H9 (cell line): ENCODE data around the gene RNPS1. TPM values are rescaled to one million over a fixed set of nuclear protein-coding genes. Genes with fewer than 3 reads are reported as not detected.

Experiments used
- DNase-seq: peaks from one replicate; pipeline ENCODE4 v3.0.0-alpha.2; 2017
- H2AFZ ChIP-seq: one replicate; pipeline ENCODE4 v1.6.1; 2013; ENCODE audit warnings: mild to moderate bottlenecking, low read length, control low read depth, moderate library complexity
- H2AK5ac ChIP-seq: 2 replicates; pipeline ENCODE4 v1.6.1; 2013; ENCODE audit warnings: low read length, control low read depth, mixed read lengths; ENCODE audit not compliant: insufficient read length
- H2BK120ac ChIP-seq: one replicate; pipeline ENCODE4 v1.6.1; 2013; ENCODE audit warnings: low read depth, mild to moderate bottlenecking, low read length, control low read depth, inconsistent platforms; ENCODE audit not compliant: poor library complexity, severe bottlenecking
- H2BK12ac ChIP-seq: 2 replicates; pipeline ENCODE4 v1.6.1; 2013; ENCODE audit warnings: low read length, control low read depth, mixed read lengths, low read depth; ENCODE audit not compliant: insufficient read length
- H2BK15ac ChIP-seq: 2 replicates; pipeline ENCODE4 v1.6.1; 2013; ENCODE audit warnings: low read depth, low read length, control low read depth
- H2BK20ac ChIP-seq: one replicate; pipeline ENCODE4 v1.6.1; 2013; ENCODE audit warnings: low read depth, mild to moderate bottlenecking, low read length, control low read depth, inconsistent platforms; ENCODE audit not compliant: poor library complexity, severe bottlenecking
- H2BK5ac ChIP-seq: 2 replicates; pipeline ENCODE4 v1.6.1; 2013; ENCODE audit warnings: low read length, control low read depth, mixed read lengths; ENCODE audit not compliant: insufficient read length
- H3K14ac ChIP-seq: 2 replicates; pipeline ENCODE4 v1.6.1; 2013; ENCODE audit warnings: low read length, control low read depth; ENCODE audit not compliant: insufficient read depth
- H3K18ac ChIP-seq: 2 replicates; pipeline ENCODE4 v1.6.1; 2013; ENCODE audit warnings: low read depth, mild to moderate bottlenecking, mixed read lengths, low read length, control low read depth; ENCODE audit not compliant: insufficient read length
- H3K23ac ChIP-seq: 2 replicates; pipeline ENCODE4 v1.6.1; 2013; ENCODE audit warnings: low read length, control low read depth, mixed read lengths, low read depth; ENCODE audit not compliant: insufficient read length
- H3K23me2 ChIP-seq: 2 replicates; pipeline ENCODE4 v1.6.1; 2013; ENCODE audit warnings: low read depth, mild to moderate bottlenecking, mixed read lengths, low read length, control low read depth; ENCODE audit not compliant: insufficient read length, poor library complexity, severe bottlenecking
- H3K27ac ChIP-seq: 2 replicates; pipeline ENCODE4 v1.5.1; 2013; ENCODE audit warnings: low read length, control low read depth, mixed read lengths, low read depth; ENCODE audit not compliant: insufficient read length
- H3K27me3 ChIP-seq: 2 replicates; pipeline ENCODE4 v1.6.1; 2013; ENCODE audit warnings: low read length, control low read depth, inconsistent platforms; ENCODE audit not compliant: insufficient read depth
- H3K4ac ChIP-seq: 2 replicates; pipeline ENCODE4 v1.6.1; 2013; ENCODE audit warnings: low read depth, mild to moderate bottlenecking, control low read depth, inconsistent platforms, low read length, moderate library complexity
- H3K4me1 ChIP-seq: 2 replicates; pipeline ENCODE4 v1.6.1; 2013; ENCODE audit warnings: low read length, control low read depth, inconsistent platforms; ENCODE audit not compliant: insufficient read depth
- H3K4me2 ChIP-seq: 2 replicates; pipeline ENCODE4 v1.6.1; 2013; ENCODE audit warnings: low read length, control low read depth, mixed read lengths; ENCODE audit not compliant: insufficient read length, insufficient read depth
- H3K56ac ChIP-seq: 2 replicates; pipeline ENCODE4 v1.6.1; 2013; ENCODE audit warnings: low read depth, mild to moderate bottlenecking, mixed read lengths, low read length, control low read depth; ENCODE audit not compliant: insufficient read length
- H3K79me1 ChIP-seq: 2 replicates; pipeline ENCODE4 v1.6.1; 2013; ENCODE audit warnings: low read depth, mild to moderate bottlenecking, moderate library complexity, low read length, control low read depth, inconsistent platforms; ENCODE audit not compliant: insufficient read depth, poor library complexity, severe bottlenecking
- H3K79me2 ChIP-seq: 2 replicates; pipeline ENCODE4 v1.6.1; 2013; ENCODE audit warnings: low read length, control low read depth, inconsistent platforms; ENCODE audit not compliant: insufficient read depth
- H3K9ac ChIP-seq: 2 replicates; pipeline ENCODE4 v1.6.1; 2013; ENCODE audit warnings: low read length, control low read depth, mixed read lengths; ENCODE audit not compliant: insufficient read length; ENCODE audit errors: extremely low read depth
- H3K9me3 ChIP-seq: one replicate; pipeline ENCODE4 v1.6.1; 2013; ENCODE audit warnings: low read depth, low read length, inconsistent platforms; ENCODE audit not compliant: control insufficient read depth
- H3T11ph ChIP-seq: one replicate; pipeline ENCODE4 v1.6.1; 2013; ENCODE audit warnings: mild to moderate bottlenecking, low read length, control low read depth, inconsistent platforms
- H4K20me1 ChIP-seq: one replicate; pipeline ENCODE4 v1.6.1; 2013; ENCODE audit not compliant: control insufficient read depth, insufficient read length, insufficient read depth
- H4K5ac ChIP-seq: 2 replicates; pipeline ENCODE4 v1.6.1; 2013; ENCODE audit warnings: low read depth, mild to moderate bottlenecking, mixed read lengths, low read length, control low read depth; ENCODE audit not compliant: insufficient read length
- H4K8ac ChIP-seq: replicated peaks from 2 replicates; pipeline ENCODE4 v1.6.1; 2013; ENCODE audit warnings: low read length, control low read depth, mixed read lengths, low read depth; ENCODE audit not compliant: insufficient read length
- H4K91ac ChIP-seq: 2 replicates; pipeline ENCODE4 v1.6.1; 2013; ENCODE audit warnings: low read depth, mild to moderate bottlenecking, moderate library complexity, mixed read lengths, low read length, control low read depth; ENCODE audit not compliant: insufficient read length
- H3K27ac Mint-ChIP-seq, 3 experiments: 2 replicates in 2 of 3; 3 replicates in 1 of 3; pipeline ENCODE4 v1.8.0; 2020 to 2021; ENCODE audit warnings: mixed read lengths in 3 of 3, mild to moderate bottlenecking in 1 of 3, moderate library complexity in 1 of 3
- H3K27me3 Mint-ChIP-seq: 2 replicates; pipeline ENCODE4 v1.8.0; 2021; ENCODE audit warnings: low read depth, mild to moderate bottlenecking, moderate library complexity, mixed read lengths
- H3K36me3 Mint-ChIP-seq, 3 experiments: 2 replicates in 2 of 3; 3 replicates in 1 of 3; pipeline ENCODE4 v1.8.0; 2020 to 2021; ENCODE audit warnings: low read depth in 3 of 3, mixed read lengths in 3 of 3; ENCODE audit not compliant: insufficient read depth in 1 of 3
- H3K4me1 Mint-ChIP-seq, 2 experiments: 2 replicates each; pipeline ENCODE4 v1.8.0; 2020; ENCODE audit warnings: mixed read lengths in 2 of 2
- H3K4me3 Mint-ChIP-seq, 2 experiments: 2 replicates in 1 of 2; 3 replicates in 1 of 2; pipeline ENCODE4 v1.8.0; 2020 to 2021; ENCODE audit warnings: mild to moderate bottlenecking in 2 of 2, mixed read lengths in 2 of 2, moderate library complexity in 1 of 2
- H3K9me3 Mint-ChIP-seq, 2 experiments: 2 replicates in 1 of 2; 3 replicates in 1 of 2; pipeline ENCODE4 v1.8.0; 2020; ENCODE audit warnings: mild to moderate bottlenecking in 2 of 2, mixed read lengths in 2 of 2, moderate library complexity in 1 of 2
- WGBS: extraction: QIAGEN DNeasy Blood & Tissue Kit; methylation state at CpG from one replicate; pipeline ENCODE4 v1.1.7; 2013; ENCODE audit warnings: missing lambda C conversion rate, low lambda C conversion rate, mixed read lengths; ENCODE audit not compliant: insufficient read length; ENCODE audit errors: extremely low coverage; 5-methylcytosine and 5-hydroxymethylcytosine counted together
- total RNA-seq: library from RNA; stranded (reverse); gene quantifications from 2 replicates; pipeline ENCODE4 v1.2.1, GENCODE V29; 2021
- TF ChIP-seq, protein P1 (sequence below): fragments of 200-600 bp; sonication (generic); conservative IDR thresholded peaks from 3 replicates; pipeline ENCODE4 v1.8.0; 2021; ENCODE audit warnings: antibody characterized with exemption, mild to moderate bottlenecking

RNPS1 gene
- total RNA-seq, 1 experiment from 2014 or later: 384 TPM

DNA sequence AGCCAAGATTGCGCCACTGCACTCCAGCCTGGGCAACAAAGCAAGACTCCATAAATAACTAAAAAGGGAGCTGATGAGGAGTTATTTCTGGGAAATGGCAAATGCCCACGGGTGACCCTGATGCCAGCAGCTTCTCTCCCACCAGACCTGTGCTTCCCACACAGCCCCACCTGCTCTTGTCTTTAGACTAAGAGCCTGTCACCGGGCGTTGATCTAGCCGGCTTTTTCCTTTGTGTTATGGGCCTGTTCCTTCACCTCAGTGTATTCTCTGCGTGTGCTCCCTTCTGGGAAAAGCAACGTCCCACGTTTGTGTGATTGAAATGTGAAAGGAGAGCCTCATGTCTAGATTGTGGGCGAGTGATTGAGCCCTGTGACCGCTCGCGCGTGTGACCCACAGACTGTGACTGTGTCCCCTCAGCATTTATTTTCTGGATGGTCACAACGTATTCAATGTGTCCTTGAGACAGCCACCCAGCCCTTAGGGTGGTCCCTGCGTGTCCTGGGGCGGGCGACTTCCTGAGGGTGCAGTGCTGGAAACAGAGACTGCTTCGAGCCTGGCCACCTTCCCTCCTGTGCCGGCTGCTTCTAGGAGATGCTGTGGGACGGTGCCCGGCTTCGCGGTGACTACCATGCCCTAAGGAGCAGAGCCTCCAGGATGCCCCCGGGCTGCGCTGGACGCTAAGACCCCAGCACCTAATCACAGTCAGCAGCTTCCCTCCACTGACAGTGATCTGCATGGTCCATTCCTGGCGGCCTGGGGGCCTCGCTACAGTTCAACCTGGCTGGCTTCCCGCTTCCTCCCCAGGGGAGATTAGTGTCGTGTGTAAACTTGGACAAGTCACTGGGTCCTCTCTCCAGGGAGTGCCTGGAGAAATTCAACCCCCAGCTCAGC lies 7.8 kb upstream of the RNPS1 start:
- H3K27ac Mint-ChIP-seq: no peak overlapping the region; a peak in 1 of 7 replicates

More for the DNA sequence above, 7.8 kb upstream of the RNPS1 start:
- Histone ChIP-seq H2AK5ac (no peak overlapping the region), H4K91ac (no peak overlapping the region), H2BK120ac (no peak overlapping the region), H3T11ph (no peak overlapping the region), H3K23me2 (no peaks in the 10 kb centered on the region), H3K4me2 (no peak overlapping the region), H3K79me2 (no peaks in the 10 kb centered on the region), H3K4ac (no peak overlapping the region), H3K14ac (no peak overlapping the region; the same call in 1 of the 2 replicates), H3K18ac (no peak overlapping the region), H2BK15ac (no peak overlapping the region), H2BK20ac (no peak overlapping the region), H2BK12ac (no peak overlapping the region), H3K9ac (no peak overlapping the region), H3K79me1 (no peaks in the 10 kb centered on the region), H2AFZ (no peak overlapping the region), H3K4me1 (no peaks in the 10 kb centered on the region), H4K8ac (no peak overlapping the region), H3K56ac (no peak overlapping the region), H3K27ac (no peak overlapping the region), H4K5ac (no peak overlapping the region), H3K27me3 (no peaks in the 10 kb centered on the region), H3K23ac (no peak overlapping the region), H2BK5ac (no peak overlapping the region), H4K20me1 (no peaks in the 10 kb centered on the region), H3K9me3 (no peaks in the 10 kb centered on the region)
- no CpG with 5 or more reads among the region's 30 CpGs for WGBS
- Mint-ChIP-seq H3K4me3 (no peak overlapping the region), H3K4me1 (peaks cover 5 to 17% of the 10 kb centered on the region in 2 experiments), H3K27me3 (peaks cover 5% of the 10 kb centered on the region; the same call in 1 of the 2 replicates), H3K36me3 (peaks cover 0 to 7% (median 3%) of the 10 kb centered on the region in 3 experiments; a peak in 4 of 7 replicates), H3K9me3 (no peaks in the 10 kb centered on the region)
- no peak for DNase-seq
- TF ChIP-seq, protein P1, sequence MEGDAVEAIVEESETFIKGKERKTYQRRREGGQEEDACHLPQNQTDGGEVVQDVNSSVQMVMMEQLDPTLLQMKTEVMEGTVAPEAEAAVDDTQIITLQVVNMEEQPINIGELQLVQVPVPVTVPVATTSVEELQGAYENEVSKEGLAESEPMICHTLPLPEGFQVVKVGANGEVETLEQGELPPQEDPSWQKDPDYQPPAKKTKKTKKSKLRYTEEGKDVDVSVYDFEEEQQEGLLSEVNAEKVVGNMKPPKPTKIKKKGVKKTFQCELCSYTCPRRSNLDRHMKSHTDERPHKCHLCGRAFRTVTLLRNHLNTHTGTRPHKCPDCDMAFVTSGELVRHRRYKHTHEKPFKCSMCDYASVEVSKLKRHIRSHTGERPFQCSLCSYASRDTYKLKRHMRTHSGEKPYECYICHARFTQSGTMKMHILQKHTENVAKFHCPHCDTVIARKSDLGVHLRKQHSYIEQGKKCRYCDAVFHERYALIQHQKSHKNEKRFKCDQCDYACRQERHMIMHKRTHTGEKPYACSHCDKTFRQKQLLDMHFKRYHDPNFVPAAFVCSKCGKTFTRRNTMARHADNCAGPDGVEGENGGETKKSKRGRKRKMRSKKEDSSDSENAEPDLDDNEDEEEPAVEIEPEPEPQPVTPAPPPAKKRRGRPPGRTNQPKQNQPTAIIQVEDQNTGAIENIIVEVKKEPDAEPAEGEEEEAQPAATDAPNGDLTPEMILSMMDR: no peak
